Ammon's horn (tissue), 1 donor: ENCODE measurements around the gene VN1R5.
"Not testable (repeated sequence)": the region's sequence is repeated elsewhere in the genome, so short reads cannot be mapped to it uniquely, and the experiment has no call there.

Source experiments
- DNase-seq: peaks from one replicate; pipeline ENCODE4 v3.0.0-alpha.2; 2016; ENCODE audit warnings: low spot score

Gene VN1R5

GRCh38 chr1:247273013-247273412 lies 17.1 kb downstream of the VN1R5 start:
- peak; percentile 74 for DNase-seq

GRCh38 chr1:247274605-247275256 lies 18.9 kb downstream of the VN1R5 start:
- no peak for DNase-seq

- DNase-seq: no peak
Observed at GRCh38 chr1:247277191-247277590, 21.3 kb downstream of the VN1R5 start.

GRCh38 chr1:247281001-247281574 lies 25.2 kb downstream of the VN1R5 start:
- no peak for DNase-seq

- no peak for DNase-seq
Observed at GRCh38 chr1:247286134-247286670, 30.3 kb downstream of the VN1R5 start.

GRCh38 chr1:247287460-247287859 lies 31.6 kb downstream of the VN1R5 start:
- no peak for DNase-seq

GRCh38 chr1:247288341-247288740 lies 32.5 kb downstream of the VN1R5 start:
- no peak for DNase-seq

- not testable (repeated sequence) for DNase-seq
Observed at GRCh38 chr1:247289274-247289892, 33.5 kb downstream of the VN1R5 start.

- DNase-seq: no peak
Observed at GRCh38 chr1:247290576-247290975, 34.7 kb downstream of the VN1R5 start.

- no peak for DNase-seq
Observed at GRCh38 chr1:247291161-247291560, 35.3 kb downstream of the VN1R5 start.

GRCh38 chr1:247291833-247292561 lies 36.1 kb downstream of the VN1R5 start:
- no peak for DNase-seq

GRCh38 chr1:247293047-247293446 lies 37.2 kb downstream of the VN1R5 start:
- DNase-seq: no peak

- DNase-seq: no peak
Observed at GRCh38 chr1:247294282-247294681, 38.4 kb downstream of the VN1R5 start.

GRCh38 chr1:247295274-247295684 lies 39.4 kb downstream of the VN1R5 start:
- no peak for DNase-seq

- no peak for DNase-seq
Observed at GRCh38 chr1:247295746-247296145, 39.9 kb downstream of the VN1R5 start.

GRCh38 chr1:247296599-247297180 lies 40.8 kb downstream of the VN1R5 start:
- no peak for DNase-seq

- DNase-seq: no peak
Observed at GRCh38 chr1:247297263-247298123, 41.6 kb downstream of the VN1R5 start.

GRCh38 chr1:247298124-247298481 lies 42.2 kb downstream of the VN1R5 start:
- no peak for DNase-seq

- DNase-seq: no peak
Observed at GRCh38 chr1:247298701-247299100, 42.8 kb downstream of the VN1R5 start.

- no peak for DNase-seq
Observed at GRCh38 chr1:247299723-247300381, 44.0 kb downstream of the VN1R5 start.
